GM18519 (cell line): ENCODE data around the gene UBE2D3.

Experiments
- ATAC-seq: cut with Tn5 transposase; IDR thresholded peaks from one replicate; pipeline ENCODE4 v1.9.1; 2021; ENCODE audit warnings: mild to moderate bottlenecking, moderate library complexity; ENCODE audit not compliant: unreplicated experiment, low FRiP score

Gene UBE2D3

DNA sequence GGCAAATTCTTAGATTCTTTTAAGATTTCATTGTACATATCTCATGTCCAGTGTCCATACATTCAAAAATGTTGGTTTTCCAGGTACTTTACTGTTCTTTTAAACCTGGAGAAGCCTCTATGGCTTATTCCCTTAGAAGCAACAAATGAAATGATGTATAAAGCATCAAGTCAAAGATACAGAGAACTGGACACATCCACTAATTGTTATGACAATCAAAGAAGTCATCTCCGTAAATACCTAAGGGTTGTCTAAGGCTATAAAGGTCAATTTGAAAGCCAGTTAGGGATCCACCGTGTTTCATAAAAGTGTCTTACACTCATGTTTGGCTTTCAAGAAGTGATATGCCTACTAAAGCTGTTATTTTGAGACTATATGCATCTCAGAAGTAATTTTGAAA, 32.4 kb downstream of the UBE2D3 start:
- ATAC-seq = no peak

DNA sequence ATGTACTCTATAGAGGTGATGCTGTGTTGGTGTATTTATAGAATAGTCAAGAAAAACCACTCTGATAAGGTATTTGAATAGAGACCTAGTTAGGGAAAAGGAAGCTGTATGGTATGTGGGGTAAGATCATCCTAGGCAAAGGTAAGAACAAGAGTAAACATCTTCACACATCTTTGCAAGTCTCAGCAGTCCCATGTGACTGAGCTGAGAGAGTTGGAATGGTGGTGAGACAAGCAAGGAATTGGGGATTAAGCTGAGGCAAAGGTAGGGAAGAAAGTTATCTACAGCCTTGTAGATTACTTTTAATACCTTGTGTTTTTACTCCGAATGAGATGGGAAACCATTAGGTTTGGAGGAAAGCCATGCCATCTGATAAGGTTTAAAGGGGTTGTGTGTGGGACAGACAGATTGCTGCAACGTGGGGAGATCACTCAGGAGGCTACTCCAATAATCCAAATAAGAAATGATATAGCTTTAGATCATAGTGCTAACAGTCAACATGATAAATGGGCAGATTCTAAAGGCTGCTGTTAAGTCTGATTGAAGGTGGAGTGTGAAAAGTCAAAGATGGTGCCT, 34.9 kb downstream of the UBE2D3 start:
- no peak for ATAC-seq

DNA sequence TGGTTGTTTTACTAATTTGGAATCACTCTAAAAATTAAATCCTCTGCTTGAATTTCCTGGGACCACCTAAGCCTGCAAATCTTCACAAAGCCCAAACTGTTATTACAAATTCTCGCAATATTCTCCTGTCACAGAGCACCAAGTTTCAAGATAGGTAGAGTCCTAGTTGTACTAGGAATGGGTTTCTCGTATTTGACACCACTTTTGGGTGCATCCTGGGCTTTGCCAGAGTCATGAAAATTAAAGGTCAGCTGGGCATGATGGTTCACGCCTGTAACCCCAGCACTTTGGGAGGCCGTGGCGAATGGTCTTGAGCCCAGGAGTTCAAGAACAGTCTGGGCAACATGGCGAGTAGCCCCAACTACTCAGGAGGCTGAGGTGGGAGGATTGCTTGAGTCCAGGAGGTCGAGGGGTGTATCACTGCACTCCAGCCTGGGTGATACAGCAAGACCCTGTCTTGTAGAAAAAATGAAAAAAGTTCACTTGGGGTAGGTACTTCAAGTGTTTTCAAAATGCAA, 36.0 kb downstream of the UBE2D3 start:
- ATAC-seq = no peak

DNA sequence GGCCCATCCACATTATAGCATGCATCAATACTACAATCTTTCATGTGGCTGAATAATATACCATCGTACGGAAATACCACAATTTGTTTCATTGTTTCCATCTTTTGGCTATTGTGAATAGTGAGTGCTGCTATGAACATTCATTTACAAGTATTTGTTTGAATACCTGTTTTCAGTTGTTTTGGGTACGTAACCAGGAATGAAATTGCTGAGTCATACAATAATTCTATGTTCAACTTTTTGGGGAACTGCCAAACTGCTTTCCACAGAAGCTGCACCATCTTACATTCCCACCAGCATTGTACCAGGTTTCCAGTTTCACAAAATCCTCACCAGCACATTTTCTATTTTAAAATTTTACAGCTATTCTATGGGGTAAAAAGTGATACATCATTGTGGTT, 38.0 kb downstream of the UBE2D3 start:
- ATAC-seq = no peak

DNA sequence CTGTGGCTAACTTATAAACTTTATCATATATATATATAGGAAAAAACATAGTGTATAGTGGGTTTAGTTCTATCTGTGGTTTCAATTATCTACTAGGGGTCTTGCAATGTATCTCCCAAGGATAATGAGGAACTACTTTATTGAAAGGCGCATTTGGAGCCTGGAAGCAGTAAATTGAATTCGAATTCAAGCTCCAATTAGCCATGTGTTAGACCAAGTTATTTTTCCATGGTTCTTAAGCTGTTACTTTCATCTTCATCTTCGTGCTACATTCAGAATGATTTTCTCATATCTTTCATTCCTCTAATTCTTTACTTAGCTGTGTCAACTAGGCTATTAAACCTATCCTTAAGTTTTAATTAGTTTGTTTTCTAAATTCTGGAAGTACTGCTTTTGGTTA, 39.4 kb downstream of the UBE2D3 start:
- ATAC-seq = no peak

DNA sequence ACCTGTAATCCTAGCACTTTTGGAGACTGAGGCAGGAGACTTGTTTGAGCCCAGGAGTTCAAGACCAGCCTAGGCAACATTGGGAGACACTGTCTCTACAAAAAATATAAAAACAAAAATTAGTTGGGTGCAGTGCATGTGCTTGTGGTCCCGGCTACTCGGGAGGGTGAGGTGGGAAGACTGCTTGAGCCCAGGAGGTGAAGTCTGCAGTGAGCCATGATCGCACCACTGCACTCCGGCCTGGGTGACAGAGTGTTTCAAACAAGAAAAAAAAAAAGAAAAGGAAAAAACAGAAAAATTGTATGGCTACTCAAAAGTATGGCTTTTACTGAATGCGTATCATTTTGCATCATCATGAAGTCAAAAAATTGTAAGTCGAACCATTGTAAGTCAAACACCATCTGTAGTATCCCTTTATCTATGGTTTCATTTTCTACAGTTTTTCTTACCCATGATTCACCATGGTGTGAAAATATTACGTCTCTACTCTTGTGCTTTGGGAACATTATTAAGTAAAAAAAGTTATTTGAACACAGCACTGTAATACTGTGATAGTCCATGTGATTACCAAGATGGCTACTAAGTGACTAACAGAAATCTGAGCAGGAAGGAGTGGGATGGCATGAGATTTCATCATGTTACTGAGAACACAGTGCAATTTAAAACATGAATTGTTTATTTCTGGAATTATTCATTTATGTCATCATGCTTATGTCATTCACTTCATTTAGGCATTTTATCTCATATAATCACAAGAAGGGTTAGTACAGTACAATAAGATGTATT, 40.1 kb downstream of the UBE2D3 start:
- no peak for ATAC-seq

DNA sequence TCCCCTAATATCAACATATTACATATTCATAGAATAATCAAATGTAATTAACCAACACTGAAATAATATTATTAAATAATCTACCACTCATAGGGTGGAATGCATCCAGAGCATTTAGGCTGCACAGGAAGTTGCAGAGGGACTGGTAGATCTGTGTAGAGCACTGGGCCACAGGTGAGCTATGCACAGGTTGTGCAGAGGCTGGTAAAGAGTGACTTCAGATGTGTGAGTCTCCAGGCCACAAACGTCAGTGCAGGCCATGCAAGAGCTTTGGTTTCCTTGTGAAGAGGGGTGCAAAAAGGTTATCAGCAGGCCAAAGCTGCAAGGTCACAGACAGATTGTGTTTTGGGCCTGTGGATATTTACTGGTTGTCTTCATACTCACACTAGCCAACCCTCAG, 41.1 kb downstream of the UBE2D3 start:
- no peak for ATAC-seq

DNA sequence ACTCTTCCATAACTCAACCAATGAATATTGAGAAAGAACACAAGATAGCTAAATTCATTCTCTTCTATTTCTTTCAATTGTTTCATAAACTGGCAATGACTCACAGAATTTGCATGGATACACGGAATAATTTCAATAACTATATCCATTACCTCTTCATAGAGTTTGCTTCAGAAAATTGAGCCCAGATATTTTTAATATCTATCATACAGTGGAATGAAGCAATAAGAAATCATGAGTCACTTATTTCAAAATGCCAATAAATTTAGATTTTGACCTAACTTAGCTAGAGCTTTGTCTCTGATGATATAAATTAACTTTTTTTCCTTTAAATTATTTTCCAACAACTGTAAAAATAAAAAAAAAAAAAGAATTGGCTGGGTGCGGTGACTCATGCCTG, 44.3 kb downstream of the UBE2D3 start:
- no peak for ATAC-seq

DNA sequence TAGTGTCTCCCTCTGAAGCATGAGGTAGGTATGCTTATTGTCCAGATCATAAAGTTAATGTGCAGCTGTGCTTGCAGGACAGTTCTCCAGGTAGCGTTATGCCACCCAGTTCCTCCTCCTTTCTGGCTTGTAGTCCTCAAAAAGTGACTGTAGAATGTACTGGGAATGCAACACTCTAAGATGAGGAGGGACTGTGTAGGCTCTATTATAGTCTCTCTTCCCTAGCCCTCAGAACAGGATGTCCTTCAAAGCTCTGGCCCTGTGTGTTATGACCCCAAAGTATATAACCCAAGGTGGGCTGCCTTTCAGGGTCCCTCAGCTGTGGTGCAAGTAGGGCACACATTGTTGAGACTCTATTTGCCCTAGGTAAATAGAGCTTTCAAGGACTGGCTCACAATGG, 45.8 kb downstream of the UBE2D3 start:
- ATAC-seq = no peak

DNA sequence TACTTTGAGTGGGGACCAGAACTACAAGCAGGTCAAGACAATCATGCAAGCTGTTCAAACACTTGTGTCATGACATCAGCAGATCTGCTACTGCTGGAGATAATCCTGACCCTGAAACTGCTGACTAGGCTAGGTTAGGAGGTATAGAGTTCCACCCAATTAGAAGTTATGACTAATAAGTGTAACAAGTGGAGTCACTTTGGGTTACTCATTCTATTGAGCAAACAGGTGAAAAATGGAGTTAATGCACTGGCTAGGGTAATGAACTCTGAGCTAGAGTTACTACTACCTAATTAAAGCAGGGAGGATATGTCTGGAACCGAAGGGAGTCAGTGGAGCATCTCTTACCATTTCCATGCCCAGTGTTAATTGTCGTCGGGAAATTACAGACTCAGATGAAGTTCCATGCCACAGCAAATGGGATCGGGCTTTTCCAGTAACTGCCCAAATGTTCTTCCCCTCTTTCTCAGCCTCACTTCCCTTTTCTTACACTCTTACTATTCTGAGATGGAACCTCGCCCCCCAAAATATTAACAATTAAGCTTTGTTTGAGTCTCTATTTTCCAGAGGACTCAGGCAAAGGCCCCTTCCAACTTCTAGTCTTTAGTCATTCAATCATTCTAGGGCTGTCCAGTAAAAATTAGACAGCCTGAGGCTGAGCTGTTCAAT, 46.7 kb downstream of the UBE2D3 start:
- peak; percentile 73 for ATAC-seq

DNA sequence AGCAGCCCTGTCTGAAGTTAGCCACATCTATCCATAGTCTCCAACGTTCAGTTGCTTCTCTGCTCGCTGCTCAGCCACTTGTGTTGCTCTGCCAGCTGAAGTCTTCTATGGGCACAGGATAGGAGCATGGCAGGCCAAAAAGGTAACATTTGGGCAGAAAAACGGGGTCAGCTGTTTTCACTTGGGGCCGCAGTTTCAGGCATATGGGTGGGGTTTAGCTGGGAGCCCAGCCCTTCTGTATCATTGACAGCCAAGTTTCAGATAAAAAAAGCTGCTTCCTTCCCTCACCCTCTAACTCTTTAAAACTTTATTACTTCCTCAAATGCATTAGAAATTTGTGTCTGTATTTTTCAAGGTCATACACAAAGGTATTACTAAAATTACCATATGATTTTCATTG, 48.1 kb downstream of the UBE2D3 start:
- ATAC-seq = no peak

DNA sequence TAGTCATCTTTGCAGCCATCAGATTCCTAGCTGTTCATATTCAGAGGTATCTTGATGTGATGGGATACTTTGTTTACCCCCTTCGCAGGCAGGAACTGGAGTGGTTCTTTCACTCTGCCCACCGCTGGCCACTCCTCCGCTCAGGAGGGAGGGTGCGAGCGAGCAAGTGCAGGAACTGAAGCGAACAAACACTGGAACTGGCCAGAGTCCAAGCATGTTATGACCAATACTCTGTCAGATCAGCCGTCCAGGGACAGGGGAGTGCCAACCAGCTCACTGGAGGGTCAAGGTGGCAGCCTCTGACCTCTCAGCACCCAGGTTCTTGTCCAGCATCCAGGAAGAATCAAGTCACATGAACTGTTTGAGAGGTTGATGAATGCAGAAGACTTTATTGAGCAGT, 48.6 kb downstream of the UBE2D3 start:
- no peak for ATAC-seq

DNA sequence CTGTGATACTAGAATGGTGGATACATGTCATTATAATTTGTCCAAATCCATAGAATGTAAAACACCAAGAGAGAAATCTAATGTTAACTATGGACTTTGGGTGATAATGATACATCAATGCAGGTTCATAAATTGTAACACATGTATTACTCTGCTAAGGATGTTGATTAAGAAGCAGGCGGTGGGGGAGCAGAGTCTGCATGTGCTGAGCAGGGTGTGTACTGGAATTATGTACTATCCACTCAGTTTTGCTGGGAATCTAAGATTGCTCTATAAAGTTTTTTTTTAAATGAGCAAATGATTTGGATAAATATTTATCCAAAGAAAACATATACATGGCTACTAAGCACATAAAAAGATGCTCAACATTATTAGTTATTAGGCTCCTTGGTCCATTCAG, 51.5 kb downstream of the UBE2D3 start:
- no peak for ATAC-seq

DNA sequence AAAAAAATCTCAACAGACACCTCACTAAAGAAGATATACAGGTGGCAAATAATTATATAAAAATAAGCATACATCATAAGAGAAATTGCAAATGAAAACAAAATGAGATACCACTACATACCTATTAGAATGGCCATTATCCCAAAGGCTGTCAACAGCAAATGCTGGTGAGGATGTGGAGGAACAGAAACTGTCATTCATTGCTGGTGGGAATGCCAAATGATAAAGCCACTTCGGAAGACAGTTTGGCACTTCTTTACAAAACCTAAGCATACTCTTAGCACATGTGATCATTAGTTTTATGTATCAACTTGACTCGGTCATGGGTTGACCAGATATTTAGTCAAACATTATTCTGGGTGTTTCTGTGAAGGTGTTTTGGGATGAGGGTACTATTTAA, 53.1 kb downstream of the UBE2D3 start:
- ATAC-seq = no peak

DNA sequence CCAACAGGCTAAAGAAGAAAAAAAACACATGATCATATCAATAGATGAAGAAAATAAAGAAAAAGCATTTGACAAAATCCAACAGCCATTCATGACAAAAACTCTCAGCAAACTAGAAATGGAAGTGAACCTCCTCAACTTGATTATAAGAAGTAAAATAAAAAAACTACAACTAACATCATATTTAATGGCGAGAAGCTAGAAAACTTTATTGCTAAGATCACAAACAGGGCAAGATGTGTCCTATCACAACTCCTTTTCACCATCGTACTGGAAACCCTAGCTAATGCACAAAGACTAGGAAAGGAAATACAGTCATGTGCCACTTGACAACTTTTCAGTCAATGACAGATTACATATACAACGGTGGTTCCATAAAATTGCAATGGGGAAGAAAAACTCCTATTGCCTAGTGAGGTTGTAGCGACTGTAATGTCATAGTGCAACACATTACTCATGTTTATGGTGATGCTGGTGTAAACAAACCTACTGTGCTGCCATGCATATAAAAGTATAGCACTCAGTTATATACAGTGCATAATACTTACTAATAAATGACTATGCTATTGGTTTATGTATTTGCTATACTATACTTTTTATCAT, 54.5 kb downstream of the UBE2D3 start:
- no peak for ATAC-seq

DNA sequence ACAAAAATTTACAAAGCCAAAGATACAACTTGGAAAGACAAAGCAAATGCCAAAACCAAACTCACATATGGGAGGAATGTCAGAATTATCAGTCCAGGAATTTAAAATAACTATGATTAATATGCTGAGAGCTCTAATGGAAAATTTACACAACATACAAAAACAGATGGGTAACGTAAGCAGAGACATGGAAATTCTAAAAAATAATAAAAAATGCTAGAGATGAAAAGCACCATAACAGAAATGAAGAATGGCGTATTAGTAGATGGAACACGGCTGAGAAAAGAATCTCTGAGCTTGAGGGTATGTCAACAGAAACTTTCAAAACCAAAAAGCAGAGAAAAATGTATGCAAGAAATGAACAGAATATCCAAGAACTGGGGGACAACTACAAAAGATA, 62.5 kb downstream of the UBE2D3 start:
- ATAC-seq = no peak

DNA sequence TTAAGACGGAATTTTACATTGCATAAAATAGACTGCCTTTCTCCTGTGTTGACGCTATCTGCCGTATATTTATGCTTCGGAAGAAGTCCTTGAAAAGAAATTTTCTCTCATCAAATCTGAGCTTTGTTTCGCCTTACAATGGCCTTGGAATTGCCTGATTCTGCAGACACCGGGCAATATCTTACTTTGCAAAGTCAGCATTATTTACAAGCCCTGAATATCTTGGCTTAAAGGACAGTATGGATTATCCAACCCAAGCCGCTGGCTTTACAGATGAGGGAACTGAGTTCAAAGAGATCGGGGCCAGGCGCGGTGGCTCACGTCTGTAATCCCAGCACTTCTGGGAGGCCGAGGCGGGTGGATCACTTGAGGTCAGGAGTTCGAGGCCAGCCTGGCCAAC, 65.4 kb downstream of the UBE2D3 start:
- ATAC-seq = no peak

DNA sequence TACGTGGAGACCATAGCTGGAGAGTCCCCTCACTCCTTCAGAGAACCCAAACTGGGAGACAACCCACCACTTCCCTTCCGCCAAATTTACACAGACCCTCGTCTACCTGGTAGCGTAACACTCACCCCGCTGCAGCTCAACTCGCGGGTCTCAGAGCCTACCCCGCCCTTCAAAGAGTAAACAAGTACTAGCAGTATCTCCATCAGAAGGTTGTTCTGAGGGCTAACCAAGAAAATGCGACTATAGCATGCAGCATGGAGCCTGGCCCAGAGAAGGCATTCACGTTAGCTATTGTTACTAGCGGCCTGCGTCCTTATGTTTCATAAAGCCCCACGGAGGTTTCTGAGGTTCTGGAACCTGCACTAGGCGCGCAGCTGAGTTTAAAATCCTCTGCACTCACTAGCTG, 66.1 kb downstream of the UBE2D3 start:
- peak; percentile 0 for ATAC-seq

DNA sequence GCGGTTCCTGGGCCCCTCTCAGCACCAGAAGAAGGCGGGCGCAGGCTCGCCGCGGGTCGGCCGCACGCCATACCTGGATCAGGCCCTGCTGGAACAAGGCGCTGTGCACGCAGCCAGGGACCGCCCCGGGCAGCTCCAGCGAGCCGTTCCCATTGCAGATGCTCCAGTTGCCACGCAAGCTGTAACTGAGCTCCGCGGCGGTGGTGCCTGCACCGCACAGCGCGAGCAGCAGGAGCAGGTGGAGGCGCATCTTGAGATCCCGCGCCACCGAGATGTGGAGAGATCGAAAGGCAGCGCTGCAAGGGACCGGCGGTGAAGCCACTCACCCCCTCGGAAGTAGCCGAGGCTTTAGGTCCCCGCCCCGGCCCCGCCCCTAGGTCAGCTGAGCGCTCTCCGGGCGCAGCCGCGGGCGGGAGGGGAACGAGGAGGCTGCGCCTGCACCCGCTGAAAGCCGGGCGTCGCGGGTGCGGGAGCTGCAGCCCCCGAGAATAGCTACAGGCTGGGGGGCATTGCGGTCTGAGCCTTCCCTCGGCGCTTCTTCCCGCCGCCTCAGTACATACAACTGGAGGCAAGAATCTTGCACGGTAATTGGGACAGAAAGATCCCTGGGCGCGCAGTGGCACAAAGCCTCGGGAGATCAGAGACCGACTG, 66.6 kb downstream of the UBE2D3 start, which contains the start of gene MANBA:
TSS of gene MANBA (minus strand) at position 324 of the 651 bp plus-strand sequence. CDS start at position 250, 74 bp downstream.
- ATAC-seq = peak; percentile 82

DNA sequence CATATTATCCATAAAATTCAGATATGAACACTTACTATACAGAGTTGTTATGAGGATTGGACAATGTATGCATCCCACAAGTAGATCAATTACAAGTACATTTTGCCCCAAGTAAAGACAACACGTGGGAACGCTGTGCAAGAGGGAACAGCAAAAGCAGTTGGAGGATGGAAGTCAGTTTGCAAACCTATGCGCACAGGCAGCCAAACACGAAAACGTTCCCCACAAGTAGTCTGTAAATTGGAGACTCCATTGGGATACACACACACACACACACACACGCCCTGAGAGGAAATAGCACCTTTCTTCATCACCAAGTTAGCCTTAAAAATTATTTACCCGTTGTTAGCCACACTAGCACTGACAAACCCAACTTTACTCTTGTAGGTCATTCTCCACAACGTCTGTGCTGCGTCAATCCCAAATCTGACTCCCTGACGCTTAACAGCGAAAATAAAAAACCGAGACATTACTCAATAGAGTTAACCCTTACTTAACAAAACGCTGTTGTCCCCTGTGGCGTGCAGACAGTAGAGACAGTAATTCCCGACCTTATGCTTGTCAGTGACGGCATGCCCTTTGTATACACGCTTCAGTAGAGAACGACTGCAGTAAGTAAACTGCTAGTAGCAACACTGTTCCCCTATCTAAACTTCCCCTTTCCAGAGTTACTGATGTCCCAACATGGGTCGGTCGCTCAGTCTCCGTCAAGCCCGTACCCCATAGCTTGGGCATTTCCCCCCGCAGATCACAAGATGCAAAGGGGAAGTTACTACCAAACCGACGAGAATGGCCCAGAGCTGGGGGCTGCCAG, 67.3 kb downstream of the UBE2D3 start:
- ATAC-seq = peak; percentile 54
